LNCaP clone FGC (cell line): Measurements from ENCODE around the gene SEPTIN10.
A peak's percentile ranks its signal among the peaks of the same experiment; 100 is the strongest.
"Not testable (repeated sequence)": the region's sequence is repeated elsewhere in the genome, so short reads cannot be mapped to it uniquely, and the experiment has no call there.

Experiments
- DNase-seq: peaks from one replicate; pipeline ENCODE4 v3.0.0-alpha.2; 2011; ENCODE audit warnings: low read depth
- H3K4me3 ChIP-seq: 2 replicates; pipeline ENCODE4 v1.5.1; 2011; ENCODE audit warnings: mild to moderate bottlenecking, low read depth, low read length, control low read depth
- CTCF ChIP-seq: IDR thresholded peaks from 2 replicates; pipeline ENCODE4 v1.5.1; 2012; ENCODE audit warnings: mild to moderate bottlenecking; ENCODE audit not compliant: control insufficient read depth, insufficient read depth; ENCODE audit errors: extremely low read depth

SEPTIN10 gene

GRCh38 chr2:109649736-109650695, 36.2 kb upstream of the SEPTIN10 start:
- no peak for TF ChIP-seq CTCF
- H3K4me3 ChIP-seq: no peak overlapping the region
- no peak for DNase-seq

GRCh38 chr2:109648041-109648527, 34.3 kb upstream of the SEPTIN10 start:
- no peak for DNase-seq
- no peak overlapping the region for H3K4me3 ChIP-seq
- no peak for TF ChIP-seq CTCF

- TF ChIP-seq CTCF: no peak
- DNase-seq: no peak
- H3K4me3 ChIP-seq: no peak overlapping the region
Observed at GRCh38 chr2:109647636-109648035, 33.9 kb upstream of the SEPTIN10 start.

- no peak for TF ChIP-seq CTCF
- no peak overlapping the region for H3K4me3 ChIP-seq
- DNase-seq: no peak
Observed at GRCh38 chr2:109646961-109647360, 33.2 kb upstream of the SEPTIN10 start.

GRCh38 chr2:109645412-109646184, 31.8 kb upstream of the SEPTIN10 start:
- no peak overlapping the region for H3K4me3 ChIP-seq
- DNase-seq: no peak
- TF ChIP-seq CTCF: no peak

- peak; percentile 67 for DNase-seq
- no peak overlapping the region for H3K4me3 ChIP-seq
- TF ChIP-seq CTCF: no peak
Observed at GRCh38 chr2:109644571-109645275, 31.0 kb upstream of the SEPTIN10 start.

GRCh38 chr2:109640000-109640399, 26.2 kb upstream of the SEPTIN10 start:
- DNase-seq, H3K4me3 ChIP-seq: not testable (repeated sequence)
